Esophagus muscularis mucosa (tissue), 4 donors: ENCODE results near the gene NUP85. TPM values are rescaled to one million over a fixed set of nuclear protein-coding genes. Genes with fewer than 3 reads are reported as not detected.

ENCODE experiments used
- DNase-seq: peaks from one replicate; pipeline ENCODE4 v3.0.0-alpha.2; 2017; ENCODE audit errors: extremely low spot score
- H3K27ac ChIP-seq, 4 donors: fragments of 200-600 bp; sonication (generic); replicated peaks in 1 of 4; 1 replicate in 3 of 4; 2 replicates in 1 of 4; pipeline ENCODE4 v1.5.1; 2016 to 2019; ENCODE audit warnings: mild to moderate bottlenecking in 1 of 4
- H3K27me3 ChIP-seq, 4 donors: fragments of 200-600 bp; sonication (generic); one replicate each; pipeline versions ENCODE4 v1.5.1 to v1.6.0; 2016 to 2019
- H3K36me3 ChIP-seq, 4 donors: fragments of 200-600 bp; sonication (generic); one replicate each; pipeline ENCODE4 v1.5.1; 2016 to 2019
- H3K4me1 ChIP-seq, 4 donors: fragments of 200-600 bp; sonication (generic); one replicate each; pipeline ENCODE4 v1.5.1; 2016 to 2019
- H3K4me3 ChIP-seq, 4 donors: fragments of 200-600 bp; sonication (generic); 1 replicate in 2 of 4; 2 replicates in 2 of 4; pipeline ENCODE4 v1.5.1; 2016 to 2019; ENCODE audit warnings: mild to moderate bottlenecking in 4 of 4, moderate library complexity in 1 of 4
- H3K9me3 ChIP-seq, 4 donors: fragments of 200-600 bp; sonication (generic); 1 replicate in 3 of 4; 2 replicates in 1 of 4; pipeline ENCODE4 v1.5.1; 2016 to 2019
- EP300 ChIP-seq: sonication (generic); formaldehyde crosslinking; IDR thresholded peaks from one replicate; pipeline ENCODE4 v1.6.1; 2017; ENCODE audit warnings: antibody characterized with exemption
- POLR2A ChIP-seq: fragments of 450-650 bp; IDR thresholded peaks from one replicate; pipeline ENCODE4 v1.6.1; 2017; ENCODE audit warnings: antibody characterized with exemption, moderate library complexity, mild to moderate bottlenecking, low read depth
- POLR2AphosphoS5 ChIP-seq, 2 donors: sonication (generic); formaldehyde crosslinking; IDR thresholded peaks; one replicate each; pipeline ENCODE4 v1.6.1; 2017; ENCODE audit warnings: antibody characterized with exemption in 2 of 2
- WGBS: methylation state at CpG from one replicate; pipeline ENCODE4 v1.1.5; 2018; 5-methylcytosine and 5-hydroxymethylcytosine counted together
- intact Hi-C: fragments of 100-400 bp; cut with DNase I; formaldehyde crosslinking; loops from one replicate; pipeline ENCODE4 v1.15.1; 2023
- total RNA-seq, 4 donors: library from RNA; depleted of rRNA; stranded (reverse); fragments of >200 nt; gene quantifications; one replicate each; pipeline versions ENCODE4 v1.1.0 to v1.2.1, GENCODE V29; 2016
- TF ChIP-seq, protein P1 (sequence below), 3 experiments: fragments of 200-600 bp in 2 of 3; fragments of 450-650 bp in 1 of 3; sonication (generic) in 2 of 3; IDR thresholded peaks; one replicate each; pipeline ENCODE4 v1.5.1; 2017 to 2019; ENCODE audit warnings: antibody characterized with exemption in 3 of 3, mild to moderate bottlenecking in 2 of 3, moderate library complexity in 1 of 3

Gene NUP85
- total RNA-seq, 4 donors from 2014 or later: 20.4 to 32.4 (median 23.3) TPM

GRCh38 chr17:75245011-75245410, 39.5 kb downstream of the NUP85 start:
- peaks cover 7 to 26% (median 19%) of the 10 kb centered on the region in 4 donors for H3K4me1 ChIP-seq
- no peak overlapping the region for H3K27ac ChIP-seq
- TF ChIP-seq EP300 (no peak), POLR2A (no peak), POLR2AphosphoS5 (IDR thresholded peaks at IDR 0.05) (no peak)
- TF ChIP-seq, protein P1, sequence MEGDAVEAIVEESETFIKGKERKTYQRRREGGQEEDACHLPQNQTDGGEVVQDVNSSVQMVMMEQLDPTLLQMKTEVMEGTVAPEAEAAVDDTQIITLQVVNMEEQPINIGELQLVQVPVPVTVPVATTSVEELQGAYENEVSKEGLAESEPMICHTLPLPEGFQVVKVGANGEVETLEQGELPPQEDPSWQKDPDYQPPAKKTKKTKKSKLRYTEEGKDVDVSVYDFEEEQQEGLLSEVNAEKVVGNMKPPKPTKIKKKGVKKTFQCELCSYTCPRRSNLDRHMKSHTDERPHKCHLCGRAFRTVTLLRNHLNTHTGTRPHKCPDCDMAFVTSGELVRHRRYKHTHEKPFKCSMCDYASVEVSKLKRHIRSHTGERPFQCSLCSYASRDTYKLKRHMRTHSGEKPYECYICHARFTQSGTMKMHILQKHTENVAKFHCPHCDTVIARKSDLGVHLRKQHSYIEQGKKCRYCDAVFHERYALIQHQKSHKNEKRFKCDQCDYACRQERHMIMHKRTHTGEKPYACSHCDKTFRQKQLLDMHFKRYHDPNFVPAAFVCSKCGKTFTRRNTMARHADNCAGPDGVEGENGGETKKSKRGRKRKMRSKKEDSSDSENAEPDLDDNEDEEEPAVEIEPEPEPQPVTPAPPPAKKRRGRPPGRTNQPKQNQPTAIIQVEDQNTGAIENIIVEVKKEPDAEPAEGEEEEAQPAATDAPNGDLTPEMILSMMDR (IDR thresholded peaks at IDR 0.05): no peak
- H3K4me3 ChIP-seq: no peak overlapping the region
- peaks cover 51 to 73% (median 66%) of the 10 kb centered on the region in 4 donors for H3K36me3 ChIP-seq
- no peaks in the 10 kb centered on the region for H3K27me3 ChIP-seq
- intact Hi-C loops: no loop called here
- no peaks in the 10 kb centered on the region for H3K9me3 ChIP-seq
- WGBS: 98% methylated on average over 6 of the region's 6 CpGs
- DNase-seq: no peak

GRCh38 chr17:75246404-75246803, 40.9 kb downstream of the NUP85 start:
- Histone ChIP-seq H3K9me3 (no peaks in the 10 kb centered on the region), H3K27ac (no peak overlapping the region), H3K27me3 (no peaks in the 10 kb centered on the region), H3K36me3 (peaks cover 37 to 60% (median 52%) of the 10 kb centered on the region in 4 donors), H3K4me1 (peaks cover 13 to 27% (median 21%) of the 10 kb centered on the region in 4 donors), H3K4me3 (no peak overlapping the region)
- DNase-seq: no peak
- WGBS: 96% methylated on average over 12 of the region's 12 CpGs
- TF ChIP-seq POLR2A (no peak), POLR2AphosphoS5 (IDR thresholded peaks at IDR 0.05) (no peak), EP300 (no peak)
- TF ChIP-seq, protein P1 (IDR thresholded peaks at IDR 0.05): no peak
- intact Hi-C loops: no loop called here

GRCh38 chr17:75249564-75249963, 44.1 kb downstream of the NUP85 start:
- TF ChIP-seq POLR2A (no peak), EP300 (no peak), POLR2AphosphoS5 (IDR thresholded peaks at IDR 0.05) (no peak)
- TF ChIP-seq, protein P1 (IDR thresholded peaks at IDR 0.05): no peak
- intact Hi-C loops: no loop called here
- H3K4me1 ChIP-seq: peaks cover 13 to 27% (median 21%) of the 10 kb centered on the region in 4 donors
- DNase-seq: no peak
- peak overlapping the region in 1 of 4 donors; percentile 11 for H3K4me3 ChIP-seq
- H3K27me3 ChIP-seq: no peaks in the 10 kb centered on the region
- 74% methylated on average over 4 of the region's 4 CpGs for WGBS
- no peaks in the 10 kb centered on the region for H3K9me3 ChIP-seq
- H3K27ac ChIP-seq: peak overlapping the region; percentile 33 to 62 (median 48)
- H3K36me3 ChIP-seq: peaks cover 14 to 28% (median 20%) of the 10 kb centered on the region in 4 donors

DNA sequence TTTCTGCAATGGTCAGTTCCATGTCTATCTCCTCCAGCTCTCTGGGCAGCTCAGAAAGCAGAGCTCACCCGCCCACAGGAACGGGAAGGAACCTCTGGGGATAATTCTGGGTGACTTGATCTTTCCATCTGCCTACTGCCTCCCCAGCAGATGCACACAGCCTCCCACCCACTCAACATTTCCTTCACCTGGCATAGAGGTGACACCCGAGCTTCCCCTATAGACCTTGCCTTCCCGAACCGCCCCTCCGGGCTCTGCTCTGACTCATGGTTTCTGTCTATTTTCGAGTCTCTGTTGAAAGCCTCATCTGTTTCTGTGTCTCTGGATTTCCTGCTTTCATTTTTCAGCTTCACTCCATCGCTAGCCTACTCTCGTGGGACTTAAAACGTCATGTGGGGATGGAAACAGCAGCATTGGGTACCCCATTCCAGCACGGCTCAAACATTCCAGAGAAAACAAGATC, 44.6 kb downstream of the NUP85 start:
- H3K27ac ChIP-seq: peak overlapping the region; percentile 33 to 62 (median 48)

More for the DNA sequence above, 44.6 kb downstream of the NUP85 start:
- no peak for DNase-seq
- peak overlapping the region; percentile 6 to 40 (median 16) for H3K4me3 ChIP-seq
- H3K27me3 ChIP-seq: no peaks in the 10 kb centered on the region
- intact Hi-C loops: no loop called here
- H3K4me1 ChIP-seq: peaks cover 13 to 27% (median 21%) of the 10 kb centered on the region in 4 donors
- peaks cover 10 to 23% (median 16%) of the 10 kb centered on the region in 4 donors for H3K36me3 ChIP-seq
- no peaks in the 10 kb centered on the region for H3K9me3 ChIP-seq
- TF ChIP-seq POLR2A (no peak), EP300 (no peak)
- TF ChIP-seq, protein P1 (IDR thresholded peaks at IDR 0.05): no peak
- WGBS: 64% methylated on average over 11 of the region's 11 CpGs
